NCI-H187 (cell line): Measurements from ENCODE around the gene OR4C46.
"Not testable (repeated sequence)": the region's sequence is repeated elsewhere in the genome, so short reads cannot be mapped to it uniquely, and the experiment has no call there.

Source experiments
- DNase-seq, 2 experiments: peaks; one replicate each; lab custom pipeline; 2025; lab: John Stamatoyannopoulos, UW

The OR4C46 gene

DNA sequence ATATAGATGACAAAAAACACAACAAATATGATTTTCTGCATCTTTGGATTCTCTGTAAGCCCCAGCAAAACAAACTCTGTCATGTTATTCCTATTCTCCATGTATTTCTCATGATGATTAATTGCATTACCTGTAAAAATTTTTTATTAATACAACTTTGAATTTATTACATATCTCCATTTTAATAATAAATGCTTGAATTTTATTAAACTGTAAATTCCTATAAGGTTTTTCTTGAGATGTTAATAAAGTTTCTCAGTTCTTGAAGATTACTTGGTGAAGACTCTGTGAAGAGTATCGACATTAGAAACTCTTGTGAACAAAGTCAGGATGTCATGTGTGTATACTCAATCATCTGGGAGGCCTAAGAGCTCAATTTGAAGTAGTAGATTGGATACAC lies at the start of gene OR4C46:
TSS of gene OR4C46 (minus strand) at position 101 of the 400 bp plus-strand sequence. CDS start at position 101, 0 bp downstream.
- DNase-seq = no peak

DNA sequence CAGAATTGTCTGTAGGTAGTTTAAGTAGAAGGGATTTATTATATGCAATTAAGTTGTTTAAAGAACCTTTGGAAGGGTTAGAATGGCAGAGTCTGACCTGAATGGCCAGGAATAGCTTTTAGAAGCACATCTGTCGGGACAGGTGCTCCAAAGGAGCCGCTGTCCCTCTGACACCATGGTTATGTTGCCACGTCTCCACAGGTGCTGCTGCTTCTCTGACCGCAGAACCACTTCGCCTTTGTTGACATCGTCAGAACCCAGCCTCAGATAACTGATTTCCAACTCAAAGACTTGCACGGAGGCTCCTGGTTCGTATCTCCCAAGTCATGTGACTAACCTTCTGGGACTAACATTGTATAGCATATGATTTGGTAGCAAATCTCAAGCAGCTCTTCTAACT lies 41.8 kb upstream of the OR4C46 start:
- DNase-seq = not testable (repeated sequence)

DNA sequence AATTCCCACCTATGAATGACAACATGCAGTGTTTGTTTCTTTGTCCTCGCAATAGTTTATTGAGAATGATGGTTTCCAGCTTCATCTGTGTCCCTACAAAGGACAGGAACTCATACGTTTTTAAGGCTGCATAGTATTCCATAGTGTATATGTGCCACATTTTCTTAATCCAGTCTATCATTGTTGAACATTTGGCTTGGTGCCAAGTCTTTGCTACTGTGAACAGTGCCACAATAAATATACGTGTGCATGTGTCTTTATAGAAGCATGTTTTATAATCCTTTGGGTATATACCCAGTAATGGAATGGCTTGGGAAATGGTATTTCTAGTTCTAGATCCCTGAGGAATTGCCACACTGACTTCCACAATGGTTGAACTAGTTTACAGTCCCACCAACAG lies 42.4 kb downstream of the OR4C46 start:
- DNase-seq = not testable (repeated sequence)

DNA sequence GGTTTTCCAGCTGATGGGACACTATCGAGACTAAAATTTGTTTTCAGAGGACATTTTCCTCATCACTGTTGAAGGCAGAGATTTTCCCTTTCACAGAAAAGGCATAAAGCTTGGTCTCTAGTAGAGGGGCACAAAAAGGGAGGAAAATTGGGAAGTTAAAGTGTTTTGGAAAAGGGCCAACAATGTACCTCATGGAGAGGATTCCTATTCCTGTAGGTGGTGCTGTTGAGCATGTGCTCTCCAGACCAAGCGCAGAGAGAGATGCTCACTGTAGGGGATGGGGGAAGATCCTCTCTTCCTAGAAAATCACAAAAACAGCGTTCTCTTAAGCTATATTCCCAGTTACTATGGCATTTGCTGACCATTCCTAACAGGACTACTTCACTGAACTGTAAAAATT lies 44.9 kb downstream of the OR4C46 start:
- DNase-seq = no peak

DNA sequence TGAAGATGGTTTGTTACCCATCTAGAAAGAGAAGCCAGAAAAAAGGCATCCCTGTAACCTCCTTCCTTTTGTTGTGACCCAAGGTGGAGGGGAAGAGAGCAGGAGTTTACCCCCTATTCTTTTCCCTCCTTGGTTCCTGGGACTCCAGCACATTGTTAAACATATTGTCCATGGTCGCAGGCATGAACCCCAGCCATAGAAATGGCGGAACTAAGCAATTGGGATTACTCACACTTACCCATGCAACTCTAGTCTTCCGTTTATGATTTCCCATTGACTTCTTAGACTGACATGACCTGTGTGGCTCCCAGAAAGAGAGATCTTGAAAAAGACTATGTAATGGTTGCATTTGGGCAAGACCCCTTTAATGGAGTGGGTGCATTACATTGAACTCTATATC lies 45.4 kb downstream of the OR4C46 start:
- DNase-seq = no peak
